Activated naive CD8-positive, alpha-beta T cell treated with anti-CD3 and anti-CD28 coated beads, Interleukin-2, amount 50 U/mL, for 24 hours (primary cell): Measurements from ENCODE around the gene AKAP9.
A peak's percentile ranks its signal among the peaks of the same experiment; 100 is the strongest.
"Not testable (repeated sequence)": the region's sequence is repeated elsewhere in the genome, so short reads cannot be mapped to it uniquely, and the experiment has no call there.

Experiments
- ATAC-seq: fragments of 150-1000 bp; cut with Tn5 transposase; one replicate; pipeline ENCODE4 v1.10.0; 2021
- DNase-seq: peaks from one replicate; pipeline ENCODE4 v3.0.0; 2021
- H3K27ac Mint-ChIP-seq: one replicate; pipeline ENCODE4 v1.8.0; 2021; ENCODE audit warnings: mild to moderate bottlenecking, mixed read lengths
- H3K27me3 Mint-ChIP-seq: one replicate; pipeline ENCODE4 v1.8.0; 2021; ENCODE audit warnings: mixed read lengths
- H3K36me3 Mint-ChIP-seq: one replicate; pipeline ENCODE4 v1.8.0; 2021; ENCODE audit warnings: low read depth, mixed read lengths
- H3K4me1 Mint-ChIP-seq: one replicate; pipeline ENCODE4 v1.8.0; 2021; ENCODE audit warnings: mixed read lengths
- H3K4me3 Mint-ChIP-seq: one replicate; pipeline ENCODE4 v1.8.0; 2021; ENCODE audit warnings: mild to moderate bottlenecking, moderate library complexity, mixed read lengths
- H3K9me3 Mint-ChIP-seq: one replicate; pipeline ENCODE4 v1.8.0; 2021; ENCODE audit warnings: mixed read lengths

AKAP9 gene

DNA sequence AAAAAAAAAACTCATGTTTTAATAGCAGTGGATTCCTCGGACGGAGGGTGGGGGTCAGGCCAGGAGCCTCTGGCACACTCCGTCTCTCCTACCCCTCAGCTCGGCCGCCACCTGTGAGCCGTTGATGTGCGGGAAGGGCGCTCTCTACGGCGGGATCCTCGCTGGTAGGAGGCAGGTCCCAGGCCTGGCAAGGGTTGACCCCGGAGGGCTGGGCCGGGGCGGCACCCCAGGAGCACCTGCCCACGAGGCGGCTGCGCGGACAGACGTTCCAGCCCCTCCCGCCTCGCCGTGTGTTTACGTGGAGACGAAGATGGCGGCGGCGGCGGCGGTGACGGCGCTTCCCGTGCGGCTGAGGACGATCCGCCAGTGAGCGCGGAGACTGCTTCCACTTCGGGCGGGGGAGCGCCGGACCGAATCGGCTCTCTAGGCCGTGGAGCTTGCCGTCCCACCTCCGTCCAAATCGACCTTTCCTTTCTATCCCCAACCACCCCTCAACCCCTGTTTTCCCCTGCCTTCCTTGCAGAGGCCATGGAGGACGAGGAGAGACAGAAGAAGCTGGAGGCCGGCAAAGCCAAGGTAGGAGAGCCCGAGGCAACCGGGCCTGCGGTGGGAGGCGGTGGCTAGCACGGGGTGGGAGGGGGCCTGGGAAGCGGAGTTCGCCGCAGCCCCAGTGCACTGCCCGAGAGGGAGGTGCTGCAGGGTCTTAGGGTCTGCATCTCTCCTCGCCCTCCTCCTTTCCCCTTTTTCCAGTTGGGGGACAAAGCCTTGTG is at the start of gene AKAP9:
Gene AKAP9, plus strand, starts transcription at position 291 of the 770 bp plus-strand sequence. Its CDS starts 238 bp downstream, at position 529.
- peaks cover 1% of the 10 kb centered on the region for H3K27me3 Mint-ChIP-seq
- peak within 1 kb of the TSS; percentile 90 for H3K4me3 Mint-ChIP-seq
- ATAC-seq (peak; percentile 97), DNase-seq (peak; percentile 89)
- peak within 1 kb of the TSS; percentile 96 for H3K27ac Mint-ChIP-seq
- H3K4me1 Mint-ChIP-seq = peaks cover 30% of the 10 kb centered on the region
- H3K9me3 Mint-ChIP-seq = no peaks in the 10 kb centered on the region
- no peaks in the 10 kb centered on the region for H3K36me3 Mint-ChIP-seq

DNA sequence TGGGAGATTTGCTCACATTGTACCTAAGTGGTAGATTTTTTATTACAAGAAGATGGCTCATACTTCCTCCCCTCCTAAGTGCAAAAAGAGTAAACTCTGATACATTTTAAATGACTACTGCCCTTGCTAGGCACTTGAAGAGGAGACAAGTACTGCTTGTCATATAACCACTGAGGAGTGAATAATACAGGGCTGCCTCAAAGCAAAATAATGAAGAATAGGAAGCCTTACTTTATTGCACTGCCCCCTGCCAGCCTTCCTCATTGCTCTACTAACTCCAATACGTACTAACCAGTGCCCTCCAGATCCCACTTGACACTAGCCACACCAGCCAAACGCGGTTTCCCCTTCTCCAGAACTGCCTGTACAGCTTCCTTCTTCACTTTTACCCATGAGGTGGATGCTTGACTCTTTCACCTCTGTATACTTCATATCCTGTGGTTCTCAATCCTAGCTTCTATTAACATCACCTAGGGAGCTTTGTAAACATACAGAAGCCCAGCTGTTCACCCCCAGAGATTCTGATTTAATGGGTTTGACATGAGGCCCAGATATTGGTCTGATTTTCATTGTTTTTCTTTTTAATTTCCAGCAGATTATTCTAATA is 48.5 kb upstream of the AKAP9 start:
- Mint-ChIP-seq H3K27ac (no peak overlapping the region), H3K27me3 (peaks cover 9% of the 10 kb centered on the region), H3K4me1 (no peaks in the 10 kb centered on the region), H3K36me3 (peaks cover under 1% of the 10 kb centered on the region), H3K9me3 (no peaks in the 10 kb centered on the region), H3K4me3 (no peak overlapping the region)
- DNase-seq (no peak), ATAC-seq (no peak)

DNA sequence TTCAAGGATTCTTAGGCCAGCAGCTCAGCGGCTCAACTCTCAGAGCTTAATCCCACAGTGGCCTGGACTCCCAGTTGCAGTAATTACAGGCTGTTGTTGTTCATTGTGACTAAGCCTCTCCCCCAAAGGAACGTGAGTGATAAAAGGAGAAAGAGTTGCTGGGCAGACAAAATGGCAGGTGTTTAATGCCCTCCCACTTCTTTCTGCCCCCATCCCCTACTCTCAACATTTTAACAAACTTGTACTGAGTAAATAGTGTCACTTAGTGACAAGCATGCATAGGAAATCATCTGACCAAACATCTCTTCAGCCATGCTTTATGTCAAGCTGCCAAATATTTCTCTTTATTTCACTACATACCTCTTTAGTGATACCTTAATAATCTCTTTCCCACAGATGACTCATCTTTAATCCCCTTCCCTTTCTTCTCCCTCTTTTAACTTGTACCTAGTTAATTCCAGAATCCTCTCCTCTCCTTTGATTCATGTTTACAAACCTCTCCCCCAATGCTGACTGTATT is 47.8 kb upstream of the AKAP9 start:
- H3K4me1 Mint-ChIP-seq = no peaks in the 10 kb centered on the region
- no peak for DNase-seq
- H3K27me3 Mint-ChIP-seq = peaks cover 9% of the 10 kb centered on the region
- no peaks in the 10 kb centered on the region for H3K36me3 Mint-ChIP-seq
- ATAC-seq = no peak
- no peaks in the 10 kb centered on the region for H3K9me3 Mint-ChIP-seq
- H3K27ac Mint-ChIP-seq = no peak overlapping the region
- H3K4me3 Mint-ChIP-seq = no peak overlapping the region

DNA sequence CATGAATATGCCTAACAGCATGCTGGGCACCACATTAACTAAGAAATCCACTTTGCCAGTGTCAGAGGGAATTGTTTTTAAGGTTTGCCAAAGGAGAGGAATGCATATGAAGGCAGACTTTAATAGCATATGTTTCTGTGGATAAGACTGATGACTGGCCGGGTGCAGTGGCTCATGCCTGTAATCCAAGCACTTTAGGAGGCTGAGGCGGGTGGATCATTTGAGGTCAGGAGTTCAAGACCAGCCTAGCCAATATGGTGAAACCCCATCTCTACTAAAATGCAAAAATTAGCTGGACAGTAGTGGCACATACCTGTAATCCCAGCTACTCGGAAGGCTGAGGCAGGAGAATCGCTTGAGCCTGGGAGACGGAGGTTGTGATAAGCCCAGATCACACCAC is 47.0 kb upstream of the AKAP9 start:
- H3K4me3 Mint-ChIP-seq, H3K27me3 Mint-ChIP-seq, ATAC-seq, H3K27ac Mint-ChIP-seq, H3K4me1 Mint-ChIP-seq, H3K36me3 Mint-ChIP-seq, H3K9me3 Mint-ChIP-seq, DNase-seq: not testable (repeated sequence)

DNA sequence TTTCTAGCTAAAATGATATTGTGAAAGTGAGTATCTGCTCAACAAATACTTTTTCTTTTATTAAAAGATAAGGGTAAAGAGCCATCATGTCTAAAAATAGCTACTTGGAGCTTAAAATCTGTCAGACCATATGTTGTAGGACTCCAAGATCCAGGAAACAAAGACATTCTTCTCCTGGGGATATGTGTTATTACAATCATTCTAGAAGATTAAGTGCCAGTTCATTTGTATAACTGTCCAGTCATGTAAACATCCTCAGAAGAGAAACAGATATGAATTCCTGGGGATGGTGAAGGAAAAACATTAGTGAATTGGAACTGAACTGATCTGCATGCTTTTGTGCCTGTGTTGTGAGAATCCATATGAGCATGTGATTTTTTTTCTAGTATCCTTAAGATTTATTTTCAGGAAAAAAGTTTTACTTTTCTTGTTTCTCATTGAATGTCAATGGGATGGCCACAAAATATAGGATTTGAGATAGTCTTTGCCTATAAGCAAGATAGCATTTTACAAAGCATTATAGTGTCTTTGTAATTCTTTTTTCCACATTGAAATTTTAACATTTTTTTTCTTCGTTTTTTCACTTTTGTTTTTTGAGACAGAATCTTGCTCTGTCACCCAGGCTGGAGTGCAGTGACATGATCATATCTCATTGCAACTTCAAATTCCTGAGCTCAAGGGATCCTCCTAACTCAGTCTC is 45.7 kb upstream of the AKAP9 start:
- H3K36me3 Mint-ChIP-seq = no peaks in the 10 kb centered on the region

DNA sequence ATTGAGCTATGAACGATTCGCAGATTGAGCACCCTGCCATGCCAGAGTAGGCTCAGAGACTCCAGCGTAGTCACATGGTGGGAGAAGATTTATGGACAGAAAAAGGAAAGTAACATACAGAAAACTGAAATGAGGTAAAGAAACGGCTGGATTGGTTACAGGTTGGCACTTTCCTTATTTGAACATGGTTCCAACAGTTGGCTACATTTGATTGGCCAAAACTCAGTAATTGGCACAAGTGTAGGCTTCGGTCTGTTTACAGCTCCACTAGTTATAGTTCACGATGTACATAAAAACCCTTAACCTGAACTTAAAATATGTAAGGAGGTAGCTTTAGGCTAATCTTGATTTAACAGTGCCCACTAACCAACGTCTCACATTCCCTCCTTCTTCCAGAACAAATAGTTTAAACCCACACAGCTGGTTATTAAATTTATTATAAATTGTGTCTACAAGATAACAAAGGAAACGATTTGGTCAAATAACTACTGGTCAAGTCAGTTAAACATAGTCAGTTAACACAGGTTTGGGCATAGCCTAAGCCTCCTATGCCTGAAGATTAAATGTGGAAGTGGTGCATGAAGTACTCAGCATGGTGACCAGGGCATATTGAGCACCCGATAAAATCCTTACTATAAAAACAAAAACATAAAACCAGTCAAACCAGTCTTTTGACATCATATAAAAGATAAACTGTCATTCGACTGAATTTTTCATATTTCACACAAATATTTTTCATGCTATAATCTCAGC is 42.2 kb upstream of the AKAP9 start:
- Mint-ChIP-seq H3K36me3 (no peaks in the 10 kb centered on the region), H3K27ac (no peak overlapping the region), H3K27me3 (peaks cover 3% of the 10 kb centered on the region), H3K4me3 (no peak overlapping the region), H3K4me1 (no peaks in the 10 kb centered on the region), H3K9me3 (no peaks in the 10 kb centered on the region)
- no peak for DNase-seq
- no peak for ATAC-seq

More for the DNA sequence above, 45.7 kb upstream of the AKAP9 start:
- Mint-ChIP-seq H3K27ac (no peak overlapping the region), H3K4me1 (no peaks in the 10 kb centered on the region), H3K9me3 (no peaks in the 10 kb centered on the region), H3K27me3 (peaks cover 9% of the 10 kb centered on the region), H3K4me3 (no peak overlapping the region)
- ATAC-seq = no peak
- DNase-seq = no peak

DNA sequence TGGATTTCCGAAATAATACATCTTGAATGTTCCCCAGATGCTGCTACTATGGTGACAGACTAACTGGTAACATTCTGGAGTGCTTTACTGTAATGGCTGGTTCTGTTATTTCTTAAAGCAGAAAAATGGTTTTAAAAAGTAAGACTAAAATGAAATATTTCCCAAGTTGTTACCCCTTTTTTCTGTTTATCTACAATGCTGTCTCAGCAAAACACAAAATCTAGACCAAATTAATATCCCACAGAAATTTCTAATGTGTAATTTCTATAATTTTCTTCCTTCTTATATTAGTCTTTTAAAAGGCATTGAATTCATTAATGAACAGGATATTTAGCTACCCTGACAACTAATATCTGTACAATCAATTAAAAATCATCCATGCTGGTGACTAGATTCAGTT is 41.1 kb upstream of the AKAP9 start:
- Mint-ChIP-seq H3K27ac (no peak overlapping the region), H3K27me3 (peaks cover 3% of the 10 kb centered on the region), H3K9me3 (no peaks in the 10 kb centered on the region), H3K4me3 (no peak overlapping the region), H3K4me1 (no peaks in the 10 kb centered on the region), H3K36me3 (no peaks in the 10 kb centered on the region)
- DNase-seq (no peak), ATAC-seq (no peak)

DNA sequence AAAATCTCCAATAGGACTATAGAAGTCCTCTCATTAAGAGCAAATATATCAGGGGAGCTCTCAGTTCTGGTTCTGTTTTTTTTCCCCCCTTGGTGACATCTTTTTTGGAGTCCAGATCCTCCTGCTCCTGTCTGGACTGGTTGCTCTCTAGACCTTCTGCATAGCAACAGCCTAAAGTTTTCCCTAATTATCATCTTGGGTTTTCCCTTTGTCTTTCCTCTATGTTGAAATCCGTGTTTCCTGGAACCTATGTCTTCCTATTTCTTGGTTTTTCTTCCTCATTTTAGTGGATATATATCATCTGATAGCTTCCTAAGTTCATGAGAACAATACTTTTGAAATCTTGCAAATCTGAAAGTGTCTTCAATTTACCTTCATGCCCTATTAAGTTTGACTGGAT is 30.5 kb upstream of the AKAP9 start:
- H3K27me3 Mint-ChIP-seq = peaks cover 8% of the 10 kb centered on the region
- H3K4me3 Mint-ChIP-seq = no peak overlapping the region
- DNase-seq = no peak
- peaks cover 1% of the 10 kb centered on the region for H3K36me3 Mint-ChIP-seq
- ATAC-seq = no peak
- no peak overlapping the region for H3K27ac Mint-ChIP-seq
- peaks cover 4% of the 10 kb centered on the region for H3K9me3 Mint-ChIP-seq
- no peaks in the 10 kb centered on the region for H3K4me1 Mint-ChIP-seq

DNA sequence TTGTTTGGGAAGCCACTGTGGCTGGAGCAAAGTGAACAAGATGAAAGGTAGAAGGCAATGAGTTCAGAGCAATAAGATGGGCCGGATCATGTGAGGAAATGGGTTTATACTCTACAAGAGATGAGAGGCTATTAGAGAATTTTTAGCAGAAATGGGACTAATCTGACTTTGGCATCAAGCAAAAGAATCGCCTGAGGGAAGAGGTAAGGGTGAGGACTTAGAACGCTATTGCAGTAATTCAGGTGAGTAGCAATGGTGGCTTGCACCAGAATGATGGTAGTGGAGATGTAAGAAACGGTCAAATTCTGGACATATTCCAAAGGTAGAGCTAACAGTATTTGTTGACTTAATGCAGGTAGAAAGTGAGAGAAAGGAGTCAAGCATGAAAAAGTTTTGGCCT is 29.5 kb upstream of the AKAP9 start:
- Mint-ChIP-seq H3K27me3 (peaks cover 8% of the 10 kb centered on the region), H3K4me3 (no peak overlapping the region), H3K9me3 (peaks cover 4% of the 10 kb centered on the region), H3K36me3 (peaks cover 1% of the 10 kb centered on the region), H3K27ac (no peak overlapping the region), H3K4me1 (no peaks in the 10 kb centered on the region)
- no peak for ATAC-seq
- no peak for DNase-seq

DNA sequence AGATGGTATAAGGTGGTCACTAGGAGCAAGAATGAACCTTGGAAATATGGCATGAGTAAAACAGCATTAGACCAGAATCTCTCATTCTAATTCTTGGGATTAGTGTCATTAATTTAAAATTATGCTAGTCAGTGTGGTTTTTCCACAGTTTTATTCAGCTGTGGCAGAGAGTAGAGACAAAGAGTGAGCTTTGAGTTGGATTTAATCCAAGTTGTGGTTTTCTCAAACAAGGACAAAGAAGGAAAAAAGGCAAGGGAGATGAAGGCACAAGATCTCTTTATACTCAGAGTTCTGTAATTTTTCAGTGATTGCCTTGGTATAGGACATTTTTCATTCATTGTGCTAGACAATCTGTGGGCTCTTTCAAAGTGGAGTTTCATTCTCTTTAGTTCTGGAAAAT is 28.2 kb upstream of the AKAP9 start:
- Mint-ChIP-seq H3K27ac (no peak overlapping the region), H3K27me3 (peaks cover 9% of the 10 kb centered on the region), H3K36me3 (peaks cover 1% of the 10 kb centered on the region), H3K4me1 (no peaks in the 10 kb centered on the region), H3K4me3 (no peak overlapping the region), H3K9me3 (peaks cover under 1% of the 10 kb centered on the region)
- no peak for DNase-seq
- no peak for ATAC-seq

DNA sequence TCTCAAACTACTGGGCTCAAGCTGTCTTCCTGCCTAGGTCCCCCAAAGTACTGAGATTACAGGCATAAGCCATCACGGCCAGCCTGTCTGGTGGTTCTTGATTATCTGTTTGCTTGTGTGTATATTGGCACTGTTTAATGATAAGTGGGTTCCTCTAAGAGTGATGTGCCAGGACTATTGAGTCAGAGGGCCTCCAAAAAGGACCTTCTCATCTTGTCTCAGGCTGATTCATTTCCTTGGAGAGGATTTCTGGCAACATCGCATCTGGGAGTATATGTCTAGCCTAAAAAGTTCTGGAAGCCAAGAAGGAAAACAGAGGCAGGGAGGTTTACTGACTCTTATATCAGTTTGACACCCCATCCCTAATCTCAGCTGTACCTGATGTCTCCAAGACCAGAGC is 27.1 kb upstream of the AKAP9 start:
- Mint-ChIP-seq H3K9me3 (no peaks in the 10 kb centered on the region), H3K4me1 (no peaks in the 10 kb centered on the region), H3K36me3 (no peaks in the 10 kb centered on the region), H3K27me3 (peaks cover 6% of the 10 kb centered on the region), H3K4me3 (no peak overlapping the region), H3K27ac (no peak overlapping the region)
- ATAC-seq (no peak), DNase-seq (no peak)

DNA sequence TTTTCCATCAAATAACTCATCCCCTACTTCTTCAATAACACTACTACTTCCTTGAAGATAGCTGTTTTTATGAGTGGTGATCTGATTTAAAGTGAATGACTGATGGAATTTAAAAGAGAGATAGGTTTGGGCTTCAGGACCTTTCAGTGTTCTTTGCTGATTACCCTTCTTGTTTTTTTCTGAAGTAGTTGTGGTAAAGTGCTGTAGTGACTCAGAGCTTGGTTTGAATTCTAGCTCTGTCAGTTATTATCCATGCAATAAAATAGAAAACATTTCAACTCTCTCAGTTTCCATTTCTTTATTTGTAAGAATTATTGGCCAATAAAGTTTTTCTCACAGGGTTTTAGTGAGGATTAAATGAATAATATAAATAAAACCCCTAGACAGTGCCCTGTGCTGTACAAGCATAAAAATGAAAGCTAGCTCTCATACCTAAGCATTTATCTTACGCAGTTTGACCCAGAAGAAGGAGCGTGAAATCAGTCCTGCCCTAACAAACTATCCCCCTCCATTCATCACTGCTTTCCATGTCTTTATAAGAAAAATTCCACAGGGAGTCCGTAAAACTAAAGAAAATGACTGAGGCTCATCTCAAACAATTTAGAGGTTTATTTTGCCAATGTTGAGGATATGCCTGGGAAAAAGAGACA is 25.1 kb upstream of the AKAP9 start:
- ATAC-seq = no peak
- H3K4me1 Mint-ChIP-seq = no peaks in the 10 kb centered on the region
- H3K9me3 Mint-ChIP-seq = no peaks in the 10 kb centered on the region
- no peak overlapping the region for H3K27ac Mint-ChIP-seq
- no peaks in the 10 kb centered on the region for H3K36me3 Mint-ChIP-seq
- H3K4me3 Mint-ChIP-seq = no peak overlapping the region
- no peak for DNase-seq
- peaks cover 4% of the 10 kb centered on the region for H3K27me3 Mint-ChIP-seq

DNA sequence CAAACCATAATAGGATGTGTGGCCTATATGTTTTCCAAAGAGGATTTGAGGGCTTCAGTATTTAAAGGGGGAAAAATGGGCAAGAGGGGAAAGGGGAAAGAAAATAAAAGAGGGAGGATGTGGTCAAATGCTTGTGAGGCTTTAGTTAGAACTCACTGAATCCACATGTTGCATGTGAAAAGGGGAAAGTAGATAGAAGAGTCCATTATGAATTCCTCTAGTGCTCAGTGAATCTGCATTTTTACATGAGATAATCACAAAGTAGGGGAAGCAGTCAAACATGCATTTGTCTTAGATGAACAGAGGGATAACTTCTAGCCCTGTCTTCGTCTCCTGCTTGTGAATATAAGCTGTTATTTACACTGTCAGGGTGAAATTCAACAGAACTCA is 24.6 kb upstream of the AKAP9 start:
- no peaks in the 10 kb centered on the region for H3K36me3 Mint-ChIP-seq
- ATAC-seq (no peak), DNase-seq (no peak)
- H3K4me3 Mint-ChIP-seq = no peak overlapping the region
- peaks cover 5% of the 10 kb centered on the region for H3K27me3 Mint-ChIP-seq
- H3K9me3 Mint-ChIP-seq = no peaks in the 10 kb centered on the region
- no peaks in the 10 kb centered on the region for H3K4me1 Mint-ChIP-seq
- no peak overlapping the region for H3K27ac Mint-ChIP-seq

DNA sequence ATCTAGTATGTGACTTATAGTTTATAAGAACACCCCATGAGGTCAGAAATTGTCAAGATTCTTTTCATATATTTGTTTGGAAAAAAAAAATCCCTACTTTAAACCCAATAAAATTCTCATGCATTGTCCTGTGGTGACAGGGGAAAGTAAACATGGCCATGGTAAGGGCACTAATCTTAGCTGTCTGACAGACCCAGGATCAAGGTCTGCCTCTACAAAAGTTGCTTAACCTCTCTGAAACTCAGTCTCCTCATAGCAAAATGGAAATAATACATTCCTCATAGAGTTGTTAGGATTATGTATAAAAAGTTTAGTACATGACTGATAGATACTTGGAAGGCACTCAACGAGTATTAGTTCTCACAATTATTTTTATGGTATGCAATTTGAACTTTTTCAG is 22.3 kb upstream of the AKAP9 start:
- DNase-seq (no peak), ATAC-seq (no peak)
- Mint-ChIP-seq H3K9me3 (no peaks in the 10 kb centered on the region), H3K36me3 (no peaks in the 10 kb centered on the region), H3K4me1 (no peaks in the 10 kb centered on the region), H3K27me3 (peaks cover 5% of the 10 kb centered on the region), H3K4me3 (no peak overlapping the region), H3K27ac (no peak overlapping the region)
